Gastrocnemius medialis (tissue), 4 donors: ENCODE data around the gene MRAP.

ENCODE experiments used
- POLR2A ChIP-seq, 2 donors: fragments of 450-650 bp; IDR thresholded peaks; one replicate each; pipeline ENCODE4 v1.6.1; 2017; ENCODE audit warnings: antibody characterized with exemption in 2 of 2, mild to moderate bottlenecking in 2 of 2, moderate library complexity in 2 of 2
- TF ChIP-seq, protein P1 (sequence below), 5 experiments: fragments of 450-650 bp in 3 of 5; fragments of 200-600 bp in 2 of 5; sonication (generic) in 2 of 5; IDR thresholded peaks in 4 of 5; conservative IDR thresholded peaks in 1 of 5; 1 replicate in 4 of 5; 2 replicates in 1 of 5; pipeline ENCODE4 v1.5.1; 2016 to 2019; ENCODE audit warnings: antibody characterized with exemption in 5 of 5, mild to moderate bottlenecking in 3 of 5, moderate library complexity in 3 of 5

DNA sequence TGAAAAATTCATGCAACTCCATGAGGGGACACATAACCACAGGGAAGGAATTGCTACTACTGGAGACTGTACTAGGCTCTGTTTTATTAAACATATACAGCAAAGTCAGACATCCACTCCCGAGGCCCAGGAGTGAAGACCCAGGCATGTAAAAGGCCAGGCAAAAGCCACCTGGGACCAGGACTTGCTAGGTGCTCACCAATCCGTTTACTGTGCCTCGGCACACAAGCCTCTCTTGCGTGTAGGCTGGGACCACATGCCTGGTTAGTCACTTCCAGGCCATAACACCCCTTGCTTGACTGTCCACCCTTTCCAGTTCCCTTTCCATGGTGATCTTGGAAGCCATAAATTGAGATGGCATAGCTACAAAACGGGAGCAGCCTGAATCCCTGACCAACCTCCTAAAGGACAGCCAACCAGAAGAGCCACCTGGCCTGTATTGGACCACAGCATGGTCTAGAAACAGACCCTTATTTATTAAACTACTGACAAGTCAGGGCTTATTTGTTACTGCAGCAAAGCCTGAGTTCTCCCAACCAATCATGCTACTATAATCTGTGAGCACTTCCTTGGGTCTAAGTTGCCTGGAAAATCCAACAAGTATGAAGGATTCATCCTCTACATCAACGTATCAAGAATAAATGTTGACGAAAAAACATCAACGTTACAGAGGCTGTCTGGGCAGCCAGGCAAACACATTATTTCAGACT is 54.5 kb downstream of the MRAP start:
- TF ChIP-seq, protein P1, sequence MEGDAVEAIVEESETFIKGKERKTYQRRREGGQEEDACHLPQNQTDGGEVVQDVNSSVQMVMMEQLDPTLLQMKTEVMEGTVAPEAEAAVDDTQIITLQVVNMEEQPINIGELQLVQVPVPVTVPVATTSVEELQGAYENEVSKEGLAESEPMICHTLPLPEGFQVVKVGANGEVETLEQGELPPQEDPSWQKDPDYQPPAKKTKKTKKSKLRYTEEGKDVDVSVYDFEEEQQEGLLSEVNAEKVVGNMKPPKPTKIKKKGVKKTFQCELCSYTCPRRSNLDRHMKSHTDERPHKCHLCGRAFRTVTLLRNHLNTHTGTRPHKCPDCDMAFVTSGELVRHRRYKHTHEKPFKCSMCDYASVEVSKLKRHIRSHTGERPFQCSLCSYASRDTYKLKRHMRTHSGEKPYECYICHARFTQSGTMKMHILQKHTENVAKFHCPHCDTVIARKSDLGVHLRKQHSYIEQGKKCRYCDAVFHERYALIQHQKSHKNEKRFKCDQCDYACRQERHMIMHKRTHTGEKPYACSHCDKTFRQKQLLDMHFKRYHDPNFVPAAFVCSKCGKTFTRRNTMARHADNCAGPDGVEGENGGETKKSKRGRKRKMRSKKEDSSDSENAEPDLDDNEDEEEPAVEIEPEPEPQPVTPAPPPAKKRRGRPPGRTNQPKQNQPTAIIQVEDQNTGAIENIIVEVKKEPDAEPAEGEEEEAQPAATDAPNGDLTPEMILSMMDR (IDR thresholded peaks at IDR 0.05 in 4 of 5, conservative IDR thresholded peaks at IDR 0.05 in 1 of 5): no peak
- no peak for TF ChIP-seq POLR2A (IDR thresholded peaks at IDR 0.05)
